Left lung (tissue), 10 donors: ENCODE data around the gene NUDT2. TPM values are rescaled to one million over a fixed set of nuclear protein-coding genes. Genes with fewer than 3 reads are reported as not detected.
A peak's percentile ranks its signal among the peaks of the same experiment; 100 is the strongest.
"Not testable (repeated sequence)": the region's sequence is repeated elsewhere in the genome, so short reads cannot be mapped to it uniquely, and the experiment has no call there.

ENCODE experiments used
- ATAC-seq: fragments of 200-7000 bp; cut with Tn5 transposase; one replicate; pipeline ENCODE4 v1.9.1; 2020; ENCODE audit warnings: moderate library complexity
- DNase-seq, 4 donors: peaks; one replicate each; pipeline ENCODE4 v3.0.0-alpha.2; 2013 to 2020
- H3K27ac ChIP-seq, 2 donors: fragments of 200-600 bp; sonication (generic) in 1 of 2; one replicate each; pipeline versions ENCODE4 v1.5.0 to v1.8.0; 2020 to 2021
- H3K27me3 ChIP-seq, 2 donors: fragments of 200-600 bp; sonication (generic) in 1 of 2; one replicate each; pipeline versions ENCODE4 v1.5.0 to v1.8.0; 2020 to 2021
- H3K36me3 ChIP-seq, 2 donors: fragments of 200-600 bp; sonication (generic) in 1 of 2; one replicate each; pipeline versions ENCODE4 v1.5.0 to v1.8.0; 2020 to 2021
- H3K4me1 ChIP-seq, 2 donors: fragments of 200-600 bp; one replicate each; pipeline ENCODE4 v1.8.0; 2021
- H3K4me3 ChIP-seq, 2 donors: fragments of 200-600 bp; sonication (generic) in 1 of 2; one replicate each; pipeline versions ENCODE4 v1.5.0 to v1.8.0; 2020 to 2021; ENCODE audit warnings: mild to moderate bottlenecking in 1 of 2
- H3K9me3 ChIP-seq, 2 donors: fragments of 200-600 bp; sonication (generic) in 1 of 2; one replicate each; pipeline versions ENCODE4 v1.5.0 to v1.8.0; 2020 to 2021
- intact Hi-C, 2 donors: fragments of 100-400 bp; cut with DNase I; formaldehyde crosslinking; loops; one replicate each; pipeline versions ENCODE4 v1.11.2 to v1.14.2; 2022
- polyA plus RNA-seq, 6 donors: library from polyadenylated mRNA; unstranded; fragments of 120-200 nt; gene quantifications; one replicate each; pipeline ENCODE4 v1.2.1, GENCODE V29; 2013; ENCODE audit not compliant: insufficient read length in 6 of 6
- total RNA-seq, 2 donors: library from RNA; stranded (reverse); fragmentation: NEBNext Ultra II Directional; extraction: Animal tissue kit (Norgen Biotek cat#: 25700); gene quantifications; one replicate each; pipeline ENCODE4 v1.2.1, GENCODE V29; 2021
- TF ChIP-seq, protein P1 (sequence below), 2 donors: fragments of 200-600 bp; sonication (generic) in 1 of 2; IDR thresholded peaks; one replicate each; pipeline versions ENCODE4 v1.5.0 to v1.8.0; 2021; ENCODE audit warnings: antibody characterized with exemption in 2 of 2
- donor health status: DM: no; HTN: yes; CAD: no.
- donor health status: DM: no; HTN: no; CAD: no.

NUDT2 gene
- total and polyA plus RNA-seq, 8 donors, result 10.3 to 25.6 (median 22.1) TPM

DNA sequence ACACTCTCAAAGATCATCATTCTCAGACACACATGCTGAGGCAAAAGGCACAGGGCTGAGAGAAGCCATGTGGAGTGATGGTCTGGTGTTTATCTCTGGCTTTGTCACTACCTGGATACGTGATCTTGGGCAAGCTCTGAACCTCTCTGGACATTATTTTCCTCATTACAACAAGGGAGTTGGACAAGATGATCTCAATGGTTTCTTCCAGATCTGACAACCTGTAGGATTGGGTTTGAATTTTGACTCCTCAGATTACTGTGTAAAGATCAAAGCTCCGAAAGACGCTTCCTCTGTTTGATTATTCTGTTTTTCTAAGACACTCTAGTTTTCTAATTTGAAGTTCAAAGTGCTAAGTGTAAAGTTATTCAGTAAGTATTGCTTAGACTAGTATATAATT is 20.0 kb downstream of the NUDT2 start:
- H3K27ac ChIP-seq, result no peak overlapping the region
- ATAC-seq, result no peak
- intact Hi-C loops, result no loop called here
- H3K4me3 ChIP-seq, result no peak overlapping the region
- TF ChIP-seq, protein P1, sequence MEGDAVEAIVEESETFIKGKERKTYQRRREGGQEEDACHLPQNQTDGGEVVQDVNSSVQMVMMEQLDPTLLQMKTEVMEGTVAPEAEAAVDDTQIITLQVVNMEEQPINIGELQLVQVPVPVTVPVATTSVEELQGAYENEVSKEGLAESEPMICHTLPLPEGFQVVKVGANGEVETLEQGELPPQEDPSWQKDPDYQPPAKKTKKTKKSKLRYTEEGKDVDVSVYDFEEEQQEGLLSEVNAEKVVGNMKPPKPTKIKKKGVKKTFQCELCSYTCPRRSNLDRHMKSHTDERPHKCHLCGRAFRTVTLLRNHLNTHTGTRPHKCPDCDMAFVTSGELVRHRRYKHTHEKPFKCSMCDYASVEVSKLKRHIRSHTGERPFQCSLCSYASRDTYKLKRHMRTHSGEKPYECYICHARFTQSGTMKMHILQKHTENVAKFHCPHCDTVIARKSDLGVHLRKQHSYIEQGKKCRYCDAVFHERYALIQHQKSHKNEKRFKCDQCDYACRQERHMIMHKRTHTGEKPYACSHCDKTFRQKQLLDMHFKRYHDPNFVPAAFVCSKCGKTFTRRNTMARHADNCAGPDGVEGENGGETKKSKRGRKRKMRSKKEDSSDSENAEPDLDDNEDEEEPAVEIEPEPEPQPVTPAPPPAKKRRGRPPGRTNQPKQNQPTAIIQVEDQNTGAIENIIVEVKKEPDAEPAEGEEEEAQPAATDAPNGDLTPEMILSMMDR (IDR thresholded peaks at IDR 0.05), result no peak
- H3K9me3 ChIP-seq, result no peaks in the 10 kb centered on the region
- no peaks in the 10 kb centered on the region for H3K27me3 ChIP-seq
- no peaks in the 10 kb centered on the region for H3K4me1 ChIP-seq
- DNase-seq, result no peak
- H3K36me3 ChIP-seq, result peaks cover 0 to 10% of the 10 kb centered on the region in 2 donors

DNA sequence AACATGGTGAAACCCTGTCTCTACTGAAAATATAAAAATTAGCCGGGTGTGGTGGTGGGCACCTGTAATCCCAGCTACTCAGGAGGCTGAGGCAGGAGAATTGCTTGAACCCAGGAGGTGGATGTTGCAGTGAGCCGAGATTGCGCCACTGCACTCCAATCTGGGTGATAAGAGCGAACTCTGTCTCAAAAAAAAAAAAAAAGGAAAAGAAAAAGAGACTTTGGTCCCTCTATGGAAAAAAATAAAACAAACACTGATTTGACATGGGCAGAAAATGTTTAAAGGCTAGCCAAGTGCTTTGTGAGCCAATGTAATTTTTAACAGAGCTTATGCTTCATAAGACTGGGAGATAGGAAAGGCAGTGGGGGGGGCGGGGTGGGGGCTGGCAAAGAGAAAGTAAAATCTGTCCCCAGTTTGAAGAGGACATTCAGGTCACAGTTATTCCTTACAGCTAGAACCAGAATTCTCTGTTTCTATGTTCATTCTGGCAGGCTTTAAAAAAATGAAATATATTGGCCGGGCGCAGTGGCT is 22.8 kb downstream of the NUDT2 start:
- H3K9me3 ChIP-seq, result peaks cover 0 to 19% of the 10 kb centered on the region in 2 donors
- H3K36me3 ChIP-seq, H3K27ac ChIP-seq, ATAC-seq, H3K4me1 ChIP-seq, intact Hi-C loops, H3K27me3 ChIP-seq, H3K4me3 ChIP-seq: not testable (repeated sequence)
- DNase-seq, result peak in 1 of 4 donors; percentile 32

DNA sequence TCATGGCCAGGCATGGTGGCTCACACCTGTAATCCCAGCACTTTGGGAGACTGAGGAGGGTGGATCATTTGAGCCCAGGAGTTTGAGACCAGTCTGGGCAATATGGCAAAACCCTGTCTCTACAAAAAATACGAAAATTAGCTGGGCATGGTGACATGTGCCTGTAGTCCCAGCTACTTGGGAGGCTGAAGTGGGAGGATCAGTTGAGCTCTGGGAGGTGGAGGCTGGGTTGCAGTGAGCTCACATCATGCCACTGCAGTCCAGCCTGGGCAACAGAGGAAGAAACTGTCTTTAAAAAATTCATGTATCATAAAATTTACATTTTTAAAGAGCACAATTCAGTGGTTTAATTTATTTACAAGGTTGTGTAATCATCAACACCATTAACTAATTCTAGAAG is 23.6 kb downstream of the NUDT2 start:
- not testable (repeated sequence) for H3K4me3 ChIP-seq, ATAC-seq

DNA sequence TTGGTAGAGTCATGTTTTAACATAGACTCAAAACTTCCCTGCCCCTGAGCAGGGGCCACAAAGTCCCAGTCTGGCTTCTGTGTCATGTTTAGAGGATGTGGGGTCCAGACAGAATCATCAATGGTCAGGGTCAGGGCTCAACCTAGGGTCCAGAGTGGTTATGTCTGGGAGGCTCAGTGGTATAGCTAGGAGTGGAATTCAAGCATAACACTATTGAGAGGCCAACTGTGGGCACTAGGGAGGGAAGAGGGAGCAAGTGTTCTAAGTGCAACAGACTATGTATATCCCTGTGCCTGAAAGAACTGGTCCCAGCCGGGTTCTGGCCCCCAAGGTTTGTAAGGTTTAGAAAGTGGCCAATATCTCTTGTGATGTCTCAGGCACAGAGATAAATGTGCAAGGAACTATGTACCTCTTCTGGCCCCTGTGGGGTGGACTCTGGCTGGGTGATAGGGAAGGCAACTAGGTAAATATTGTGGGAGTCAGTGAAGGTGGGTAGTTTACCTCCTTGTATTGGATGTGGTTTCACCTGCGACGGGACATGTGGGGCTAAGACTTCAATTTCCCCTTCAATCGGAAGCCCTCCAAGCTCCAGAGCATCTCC is 33.3 kb downstream of the NUDT2 start:
- intact Hi-C loops, result no loop called here

More for the DNA sequence above, 23.6 kb downstream of the NUDT2 start:
- H3K36me3 ChIP-seq, H3K4me1 ChIP-seq, H3K27me3 ChIP-seq, intact Hi-C loops, H3K27ac ChIP-seq, DNase-seq: not testable (repeated sequence)
- peaks cover 0 to 19% of the 10 kb centered on the region in 2 donors for H3K9me3 ChIP-seq

DNA sequence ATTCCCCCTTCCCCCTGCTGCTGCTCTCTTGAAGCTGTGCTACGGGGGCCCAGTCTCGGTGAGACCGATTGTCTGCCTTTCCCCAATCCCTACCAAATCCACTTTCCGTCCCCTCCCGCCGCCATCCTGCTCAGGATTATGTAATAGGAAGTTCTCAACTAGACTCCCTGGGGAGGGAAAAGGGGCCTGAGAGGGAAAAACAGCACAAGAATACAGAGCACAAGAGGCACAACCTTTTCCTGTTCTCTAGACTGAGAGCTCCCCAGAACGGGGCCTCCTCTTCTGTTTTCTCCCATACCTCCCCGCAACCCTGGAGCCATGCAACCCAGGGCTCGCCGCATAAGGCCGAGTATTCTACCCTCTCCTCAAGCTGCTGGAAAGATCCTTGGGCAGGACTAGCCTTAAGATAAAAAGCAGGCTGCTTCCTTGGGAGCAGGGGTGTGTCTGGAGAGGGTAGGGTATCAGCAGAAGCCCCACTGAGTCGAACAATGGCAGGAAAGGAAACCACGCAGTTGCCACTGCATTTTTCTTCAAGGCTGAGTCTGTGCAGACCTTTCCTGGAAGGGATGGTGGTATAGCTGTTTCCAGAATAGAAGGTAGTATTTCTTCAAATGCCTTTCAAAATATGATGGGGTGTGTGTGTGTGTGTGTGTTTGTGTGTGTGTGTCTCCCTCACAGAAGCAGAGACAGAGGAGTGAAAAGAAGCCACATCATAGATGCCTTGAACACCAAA is 34.4 kb downstream of the NUDT2 start:
- H3K9me3 ChIP-seq, result no peaks in the 10 kb centered on the region
- H3K4me3 ChIP-seq, result no peak overlapping the region
- TF ChIP-seq, protein P1 (IDR thresholded peaks at IDR 0.05), result no peak
- no peaks in the 10 kb centered on the region for H3K27me3 ChIP-seq
- ATAC-seq (peak; percentile 25), DNase-seq (no peak)
- peak overlapping the region; percentile 55 to 59 for H3K27ac ChIP-seq
- no peaks in the 10 kb centered on the region for H3K36me3 ChIP-seq
- no peaks in the 10 kb centered on the region for H3K4me1 ChIP-seq
- intact Hi-C loops, result no loop called here

More for the DNA sequence above, 33.3 kb downstream of the NUDT2 start:
- H3K4me1 ChIP-seq, result no peaks in the 10 kb centered on the region
- no peak overlapping the region for H3K4me3 ChIP-seq
- TF ChIP-seq, protein P1 (IDR thresholded peaks at IDR 0.05), result no peak
- no peak for DNase-seq
- no peak for ATAC-seq
- no peaks in the 10 kb centered on the region for H3K27me3 ChIP-seq
- no peaks in the 10 kb centered on the region for H3K36me3 ChIP-seq
- no peaks in the 10 kb centered on the region for H3K9me3 ChIP-seq
- H3K27ac ChIP-seq, result peak overlapping the region in 1 of 2 donors; percentile 2

DNA sequence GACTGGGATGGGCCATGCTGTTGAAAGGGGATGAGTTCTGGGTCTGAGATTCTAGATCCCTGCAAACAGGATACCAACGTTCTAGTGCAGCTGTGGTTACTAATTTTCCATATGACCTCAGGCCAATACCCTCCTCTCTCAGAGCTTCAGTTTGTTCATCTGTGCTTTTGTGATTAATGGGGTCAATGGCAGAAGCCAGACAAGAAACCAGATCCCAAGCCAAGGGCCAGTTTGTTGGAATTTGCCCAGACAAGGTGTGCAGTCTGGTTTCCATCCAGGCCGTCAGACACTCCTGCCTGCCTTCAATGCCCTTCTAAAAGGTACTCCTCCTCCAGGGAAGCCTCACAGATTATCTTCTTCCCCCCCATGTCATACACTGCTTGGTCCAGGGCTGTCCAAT is 35.9 kb downstream of the NUDT2 start:
- TF ChIP-seq, protein P1 (IDR thresholded peaks at IDR 0.05), result no peak
- H3K27me3 ChIP-seq, result no peaks in the 10 kb centered on the region
- no peak overlapping the region for H3K27ac ChIP-seq
- no peak overlapping the region for H3K4me3 ChIP-seq
- no peak for ATAC-seq
- intact Hi-C loops, result no loop called here
- DNase-seq, result no peak
- no peaks in the 10 kb centered on the region for H3K9me3 ChIP-seq
- no peaks in the 10 kb centered on the region for H3K36me3 ChIP-seq
- H3K4me1 ChIP-seq, result no peaks in the 10 kb centered on the region
